ENCODE measurements around the gene PPIB.

DNA sequence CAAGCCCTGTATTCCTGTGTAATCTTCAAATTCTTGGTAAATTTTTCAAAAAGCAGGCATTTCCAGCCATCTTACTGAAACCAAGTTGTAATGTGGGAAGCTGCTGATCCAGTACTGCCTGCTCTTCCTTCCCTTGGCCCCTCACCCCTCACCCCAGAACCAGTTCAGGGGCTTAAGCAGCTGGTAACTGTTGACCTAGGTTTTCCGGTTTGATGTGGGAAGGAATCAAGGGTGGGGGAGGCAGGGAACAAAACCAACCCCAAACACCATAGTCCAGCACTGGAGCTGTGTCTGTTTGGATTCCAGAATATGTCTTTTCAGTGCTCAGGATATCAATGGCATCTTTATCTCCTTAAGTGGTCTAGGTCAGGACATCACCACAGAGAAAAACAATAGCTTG lies 40.4 kb downstream of the PPIB start:
- TF ChIP-seq, protein P1, sequence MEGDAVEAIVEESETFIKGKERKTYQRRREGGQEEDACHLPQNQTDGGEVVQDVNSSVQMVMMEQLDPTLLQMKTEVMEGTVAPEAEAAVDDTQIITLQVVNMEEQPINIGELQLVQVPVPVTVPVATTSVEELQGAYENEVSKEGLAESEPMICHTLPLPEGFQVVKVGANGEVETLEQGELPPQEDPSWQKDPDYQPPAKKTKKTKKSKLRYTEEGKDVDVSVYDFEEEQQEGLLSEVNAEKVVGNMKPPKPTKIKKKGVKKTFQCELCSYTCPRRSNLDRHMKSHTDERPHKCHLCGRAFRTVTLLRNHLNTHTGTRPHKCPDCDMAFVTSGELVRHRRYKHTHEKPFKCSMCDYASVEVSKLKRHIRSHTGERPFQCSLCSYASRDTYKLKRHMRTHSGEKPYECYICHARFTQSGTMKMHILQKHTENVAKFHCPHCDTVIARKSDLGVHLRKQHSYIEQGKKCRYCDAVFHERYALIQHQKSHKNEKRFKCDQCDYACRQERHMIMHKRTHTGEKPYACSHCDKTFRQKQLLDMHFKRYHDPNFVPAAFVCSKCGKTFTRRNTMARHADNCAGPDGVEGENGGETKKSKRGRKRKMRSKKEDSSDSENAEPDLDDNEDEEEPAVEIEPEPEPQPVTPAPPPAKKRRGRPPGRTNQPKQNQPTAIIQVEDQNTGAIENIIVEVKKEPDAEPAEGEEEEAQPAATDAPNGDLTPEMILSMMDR (IDR thresholded peaks at IDR 0.05): no peak
- no peak for TF ChIP-seq EZH2 (IDR thresholded peaks at IDR 0.05; ENCODE audit: borderline replicate concordance, insufficient read depth, low read depth, low read length, poor library complexity, severe bottlenecking)

All from B cell (primary cell).